H9 (cell line): ENCODE data around the gene MRPL53. TPM values are rescaled to one million over a fixed set of nuclear protein-coding genes. Genes with fewer than 3 reads are reported as not detected.

Experiments
- DNase-seq: peaks from one replicate; pipeline ENCODE4 v3.0.0-alpha.2; 2017
- H2AFZ ChIP-seq: one replicate; pipeline ENCODE4 v1.6.1; 2013; ENCODE audit warnings: mild to moderate bottlenecking, low read length, control low read depth, moderate library complexity
- H2AK5ac ChIP-seq: 2 replicates; pipeline ENCODE4 v1.6.1; 2013; ENCODE audit warnings: low read length, control low read depth, mixed read lengths; ENCODE audit not compliant: insufficient read length
- H2BK120ac ChIP-seq: one replicate; pipeline ENCODE4 v1.6.1; 2013; ENCODE audit warnings: low read depth, mild to moderate bottlenecking, low read length, control low read depth, inconsistent platforms; ENCODE audit not compliant: poor library complexity, severe bottlenecking
- H2BK12ac ChIP-seq: 2 replicates; pipeline ENCODE4 v1.6.1; 2013; ENCODE audit warnings: low read length, control low read depth, mixed read lengths, low read depth; ENCODE audit not compliant: insufficient read length
- H2BK15ac ChIP-seq: 2 replicates; pipeline ENCODE4 v1.6.1; 2013; ENCODE audit warnings: low read depth, low read length, control low read depth
- H2BK20ac ChIP-seq: one replicate; pipeline ENCODE4 v1.6.1; 2013; ENCODE audit warnings: low read depth, mild to moderate bottlenecking, low read length, control low read depth, inconsistent platforms; ENCODE audit not compliant: poor library complexity, severe bottlenecking
- H2BK5ac ChIP-seq: 2 replicates; pipeline ENCODE4 v1.6.1; 2013; ENCODE audit warnings: low read length, control low read depth, mixed read lengths; ENCODE audit not compliant: insufficient read length
- H3K14ac ChIP-seq: 2 replicates; pipeline ENCODE4 v1.6.1; 2013; ENCODE audit warnings: low read length, control low read depth; ENCODE audit not compliant: insufficient read depth
- H3K18ac ChIP-seq: 2 replicates; pipeline ENCODE4 v1.6.1; 2013; ENCODE audit warnings: low read depth, mild to moderate bottlenecking, mixed read lengths, low read length, control low read depth; ENCODE audit not compliant: insufficient read length
- H3K23ac ChIP-seq: 2 replicates; pipeline ENCODE4 v1.6.1; 2013; ENCODE audit warnings: low read length, control low read depth, mixed read lengths, low read depth; ENCODE audit not compliant: insufficient read length
- H3K23me2 ChIP-seq: 2 replicates; pipeline ENCODE4 v1.6.1; 2013; ENCODE audit warnings: low read depth, mild to moderate bottlenecking, mixed read lengths, low read length, control low read depth; ENCODE audit not compliant: insufficient read length, poor library complexity, severe bottlenecking
- H3K27ac ChIP-seq: 2 replicates; pipeline ENCODE4 v1.5.1; 2013; ENCODE audit warnings: low read length, control low read depth, mixed read lengths, low read depth; ENCODE audit not compliant: insufficient read length
- H3K27me3 ChIP-seq: 2 replicates; pipeline ENCODE4 v1.6.1; 2013; ENCODE audit warnings: low read length, control low read depth, inconsistent platforms; ENCODE audit not compliant: insufficient read depth
- H3K4ac ChIP-seq: 2 replicates; pipeline ENCODE4 v1.6.1; 2013; ENCODE audit warnings: low read depth, mild to moderate bottlenecking, control low read depth, inconsistent platforms, low read length, moderate library complexity
- H3K4me1 ChIP-seq: 2 replicates; pipeline ENCODE4 v1.6.1; 2013; ENCODE audit warnings: low read length, control low read depth, inconsistent platforms; ENCODE audit not compliant: insufficient read depth
- H3K4me2 ChIP-seq: 2 replicates; pipeline ENCODE4 v1.6.1; 2013; ENCODE audit warnings: low read length, control low read depth, mixed read lengths; ENCODE audit not compliant: insufficient read length, insufficient read depth
- H3K56ac ChIP-seq: 2 replicates; pipeline ENCODE4 v1.6.1; 2013; ENCODE audit warnings: low read depth, mild to moderate bottlenecking, mixed read lengths, low read length, control low read depth; ENCODE audit not compliant: insufficient read length
- H3K79me1 ChIP-seq: 2 replicates; pipeline ENCODE4 v1.6.1; 2013; ENCODE audit warnings: low read depth, mild to moderate bottlenecking, moderate library complexity, low read length, control low read depth, inconsistent platforms; ENCODE audit not compliant: insufficient read depth, poor library complexity, severe bottlenecking
- H3K79me2 ChIP-seq: 2 replicates; pipeline ENCODE4 v1.6.1; 2013; ENCODE audit warnings: low read length, control low read depth, inconsistent platforms; ENCODE audit not compliant: insufficient read depth
- H3K9ac ChIP-seq: 2 replicates; pipeline ENCODE4 v1.6.1; 2013; ENCODE audit warnings: low read length, control low read depth, mixed read lengths; ENCODE audit not compliant: insufficient read length; ENCODE audit errors: extremely low read depth
- H3K9me3 ChIP-seq: one replicate; pipeline ENCODE4 v1.6.1; 2013; ENCODE audit warnings: low read depth, low read length, inconsistent platforms; ENCODE audit not compliant: control insufficient read depth
- H3T11ph ChIP-seq: one replicate; pipeline ENCODE4 v1.6.1; 2013; ENCODE audit warnings: mild to moderate bottlenecking, low read length, control low read depth, inconsistent platforms
- H4K20me1 ChIP-seq: one replicate; pipeline ENCODE4 v1.6.1; 2013; ENCODE audit not compliant: control insufficient read depth, insufficient read length, insufficient read depth
- H4K5ac ChIP-seq: 2 replicates; pipeline ENCODE4 v1.6.1; 2013; ENCODE audit warnings: low read depth, mild to moderate bottlenecking, mixed read lengths, low read length, control low read depth; ENCODE audit not compliant: insufficient read length
- H4K8ac ChIP-seq: replicated peaks from 2 replicates; pipeline ENCODE4 v1.6.1; 2013; ENCODE audit warnings: low read length, control low read depth, mixed read lengths, low read depth; ENCODE audit not compliant: insufficient read length
- H4K91ac ChIP-seq: 2 replicates; pipeline ENCODE4 v1.6.1; 2013; ENCODE audit warnings: low read depth, mild to moderate bottlenecking, moderate library complexity, mixed read lengths, low read length, control low read depth; ENCODE audit not compliant: insufficient read length
- H3K27ac Mint-ChIP-seq, 3 experiments: 2 replicates in 2 of 3; 3 replicates in 1 of 3; pipeline ENCODE4 v1.8.0; 2020 to 2021; ENCODE audit warnings: mixed read lengths in 3 of 3, mild to moderate bottlenecking in 1 of 3, moderate library complexity in 1 of 3
- H3K27me3 Mint-ChIP-seq: 2 replicates; pipeline ENCODE4 v1.8.0; 2021; ENCODE audit warnings: low read depth, mild to moderate bottlenecking, moderate library complexity, mixed read lengths
- H3K36me3 Mint-ChIP-seq, 3 experiments: 2 replicates in 2 of 3; 3 replicates in 1 of 3; pipeline ENCODE4 v1.8.0; 2020 to 2021; ENCODE audit warnings: low read depth in 3 of 3, mixed read lengths in 3 of 3; ENCODE audit not compliant: insufficient read depth in 1 of 3
- H3K4me1 Mint-ChIP-seq, 2 experiments: 2 replicates each; pipeline ENCODE4 v1.8.0; 2020; ENCODE audit warnings: mixed read lengths in 2 of 2
- H3K4me3 Mint-ChIP-seq, 2 experiments: 2 replicates in 1 of 2; 3 replicates in 1 of 2; pipeline ENCODE4 v1.8.0; 2020 to 2021; ENCODE audit warnings: mild to moderate bottlenecking in 2 of 2, mixed read lengths in 2 of 2, moderate library complexity in 1 of 2
- H3K9me3 Mint-ChIP-seq, 2 experiments: 2 replicates in 1 of 2; 3 replicates in 1 of 2; pipeline ENCODE4 v1.8.0; 2020; ENCODE audit warnings: mild to moderate bottlenecking in 2 of 2, mixed read lengths in 2 of 2, moderate library complexity in 1 of 2
- WGBS: extraction: QIAGEN DNeasy Blood & Tissue Kit; methylation state at CpG from one replicate; pipeline ENCODE4 v1.1.7; 2013; ENCODE audit warnings: missing lambda C conversion rate, low lambda C conversion rate, mixed read lengths; ENCODE audit not compliant: insufficient read length; ENCODE audit errors: extremely low coverage; 5-methylcytosine and 5-hydroxymethylcytosine counted together
- total RNA-seq: library from RNA; stranded (reverse); gene quantifications from 2 replicates; pipeline ENCODE4 v1.2.1, GENCODE V29; 2021
- TF ChIP-seq, protein P1 (sequence below): fragments of 200-600 bp; sonication (generic); conservative IDR thresholded peaks from 3 replicates; pipeline ENCODE4 v1.8.0; 2021; ENCODE audit warnings: antibody characterized with exemption, mild to moderate bottlenecking

The MRPL53 gene
- total RNA-seq, 1 experiment from 2014 or later = 59.5 TPM

GRCh38 chr2:74436848-74437695 lies 35.4 kb downstream of the MRPL53 start:
- H3K27me3 ChIP-seq = no peaks in the 10 kb centered on the region
- Mint-ChIP-seq H3K27me3 (no peaks in the 10 kb centered on the region; the same call in 1 of the 2 replicates), H3K9me3 (no peaks in the 10 kb centered on the region), H3K4me1 (peaks cover 31 to 40% of the 10 kb centered on the region in 2 experiments), H3K27ac (peak overlapping the region; percentile 55 to 72 (median 68); a peak in 5 of 7 replicates), H3K36me3 (peaks cover 14 to 46% (median 33%) of the 10 kb centered on the region in 3 experiments), H3K4me3 (peak overlapping the region; percentile 16 to 28; a peak in 2 of 5 replicates)
- no peak overlapping the region for H3K27ac ChIP-seq
- peaks cover 21% of the 10 kb centered on the region; the same call in 1 of the 2 replicates for H3K79me2 ChIP-seq
- H2BK120ac ChIP-seq = no peak overlapping the region
- H2AFZ ChIP-seq = no peak overlapping the region
- no peak overlapping the region for H3K18ac ChIP-seq
- no peak overlapping the region for H3K23ac ChIP-seq
- H3K9me3 ChIP-seq = no peaks in the 10 kb centered on the region
- H4K20me1 ChIP-seq = no peaks in the 10 kb centered on the region
- TF ChIP-seq, protein P1, sequence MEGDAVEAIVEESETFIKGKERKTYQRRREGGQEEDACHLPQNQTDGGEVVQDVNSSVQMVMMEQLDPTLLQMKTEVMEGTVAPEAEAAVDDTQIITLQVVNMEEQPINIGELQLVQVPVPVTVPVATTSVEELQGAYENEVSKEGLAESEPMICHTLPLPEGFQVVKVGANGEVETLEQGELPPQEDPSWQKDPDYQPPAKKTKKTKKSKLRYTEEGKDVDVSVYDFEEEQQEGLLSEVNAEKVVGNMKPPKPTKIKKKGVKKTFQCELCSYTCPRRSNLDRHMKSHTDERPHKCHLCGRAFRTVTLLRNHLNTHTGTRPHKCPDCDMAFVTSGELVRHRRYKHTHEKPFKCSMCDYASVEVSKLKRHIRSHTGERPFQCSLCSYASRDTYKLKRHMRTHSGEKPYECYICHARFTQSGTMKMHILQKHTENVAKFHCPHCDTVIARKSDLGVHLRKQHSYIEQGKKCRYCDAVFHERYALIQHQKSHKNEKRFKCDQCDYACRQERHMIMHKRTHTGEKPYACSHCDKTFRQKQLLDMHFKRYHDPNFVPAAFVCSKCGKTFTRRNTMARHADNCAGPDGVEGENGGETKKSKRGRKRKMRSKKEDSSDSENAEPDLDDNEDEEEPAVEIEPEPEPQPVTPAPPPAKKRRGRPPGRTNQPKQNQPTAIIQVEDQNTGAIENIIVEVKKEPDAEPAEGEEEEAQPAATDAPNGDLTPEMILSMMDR = no peak
- no peak overlapping the region for H2BK5ac ChIP-seq
- H2BK20ac ChIP-seq = no peak overlapping the region
- no peak overlapping the region for H3T11ph ChIP-seq
- no peak overlapping the region for H4K5ac ChIP-seq
- no peak overlapping the region for H3K9ac ChIP-seq
- no peak overlapping the region for H4K91ac ChIP-seq
- H3K14ac ChIP-seq = no peak overlapping the region
- no peak overlapping the region for H3K4ac ChIP-seq
- H3K56ac ChIP-seq = no peak overlapping the region
- H2BK15ac ChIP-seq = no peak overlapping the region
- DNase-seq = peak; percentile 55
- H2BK12ac ChIP-seq = no peak overlapping the region
- H2AK5ac ChIP-seq = no peak overlapping the region
- peaks cover 11% of the 10 kb centered on the region for H3K23me2 ChIP-seq
- H3K79me1 ChIP-seq = peaks cover 7% of the 10 kb centered on the region
- no CpG with 5 or more reads among the region's 6 CpGs for WGBS
- no peak overlapping the region for H4K8ac ChIP-seq
- no peak overlapping the region for H3K4me2 ChIP-seq
- H3K4me1 ChIP-seq = peaks cover 3% of the 10 kb centered on the region; the same call in 1 of the 2 replicates
